Loucy (cell line): Measurements from ENCODE around the gene SLC7A4.

Experiments
- H2AFZ ChIP-seq: fragments of 200-600 bp; sonication (generic); 2 replicates; pipeline ENCODE4 v1.6.0; 2016; ENCODE audit warnings: antibody characterized with exemption, mild to moderate bottlenecking, low read length, moderate library complexity
- H3F3A ChIP-seq: fragments of 200-600 bp; 2 replicates; pipeline ENCODE4 v1.6.0; 2016; ENCODE audit warnings: antibody characterized with exemption, low read depth, mild to moderate bottlenecking
- H3K27me3 ChIP-seq: fragments of 200-600 bp; sonication (generic); 2 replicates; pipeline ENCODE4 v1.6.1; 2014; ENCODE audit warnings: low read length, mild to moderate bottlenecking; ENCODE audit not compliant: insufficient read depth, poor library complexity, severe bottlenecking
- H3K36me3 ChIP-seq: fragments of 200-600 bp; sonication (generic); 2 replicates; pipeline ENCODE4 v1.6.1; 2016; ENCODE audit warnings: low read length; ENCODE audit not compliant: insufficient read depth
- H3K4me1 ChIP-seq: fragments of 200-600 bp; sonication (generic); 2 replicates; pipeline ENCODE4 v1.5.1; 2014; ENCODE audit warnings: low read length, mild to moderate bottlenecking; ENCODE audit not compliant: insufficient read depth, poor library complexity, severe bottlenecking
- H3K4me2 ChIP-seq: fragments of 200-600 bp; sonication (generic); 2 replicates; pipeline ENCODE4 v1.6.0; 2014; ENCODE audit warnings: antibody characterized with exemption, low read length, low read depth, mild to moderate bottlenecking; ENCODE audit not compliant: poor library complexity, severe bottlenecking
- H3K4me3 ChIP-seq: fragments of 200-600 bp; sonication (generic); 2 replicates; pipeline ENCODE4 v1.5.1; 2014; ENCODE audit warnings: low read length, mild to moderate bottlenecking, mixed read lengths; ENCODE audit not compliant: poor library complexity, severe bottlenecking
- H3K79me2 ChIP-seq: fragments of 200-600 bp; sonication (generic); 2 replicates; pipeline ENCODE4 v1.6.1; 2014; ENCODE audit warnings: low read length; ENCODE audit not compliant: insufficient read depth
- H3K9ac ChIP-seq: fragments of 200-600 bp; sonication (generic); 2 replicates; pipeline ENCODE4 v1.6.0; 2014; ENCODE audit warnings: mild to moderate bottlenecking, low read depth, low read length, moderate library complexity; ENCODE audit not compliant: poor library complexity, severe bottlenecking
- H3K9me2 ChIP-seq: fragments of 200-600 bp; sonication (generic); replicated peaks from 2 replicates; pipeline ENCODE4 v1.6.1; 2016; ENCODE audit warnings: low read depth, low read length, mixed read lengths
- H3K9me3 ChIP-seq: fragments of 200-600 bp; sonication (generic); 2 replicates; pipeline ENCODE4 v1.6.1; 2014; ENCODE audit warnings: mild to moderate bottlenecking, antibody characterized with exemption, low read length, low read depth; ENCODE audit not compliant: insufficient read depth
- H4K20me1 ChIP-seq: fragments of 200-600 bp; sonication (generic); 2 replicates; pipeline ENCODE4 v1.6.0; 2014; ENCODE audit warnings: antibody characterized with exemption, low read length, mild to moderate bottlenecking; ENCODE audit not compliant: insufficient read depth, poor library complexity, severe bottlenecking
- CTCF ChIP-seq: fragments of 200-600 bp; sonication (generic); conservative IDR thresholded peaks from 2 replicates; pipeline ENCODE4 v1.5.1; 2014; ENCODE audit warnings: mild to moderate bottlenecking, antibody characterized with exemption, low read length
- EZH2phosphoT487 ChIP-seq: fragments of 200-600 bp; IDR thresholded peaks from 2 replicates; pipeline ENCODE4 v1.6.1; 2018; ENCODE audit warnings: antibody characterized with exemption, mild to moderate bottlenecking, moderate library complexity, borderline replicate concordance

The SLC7A4 gene

DNA sequence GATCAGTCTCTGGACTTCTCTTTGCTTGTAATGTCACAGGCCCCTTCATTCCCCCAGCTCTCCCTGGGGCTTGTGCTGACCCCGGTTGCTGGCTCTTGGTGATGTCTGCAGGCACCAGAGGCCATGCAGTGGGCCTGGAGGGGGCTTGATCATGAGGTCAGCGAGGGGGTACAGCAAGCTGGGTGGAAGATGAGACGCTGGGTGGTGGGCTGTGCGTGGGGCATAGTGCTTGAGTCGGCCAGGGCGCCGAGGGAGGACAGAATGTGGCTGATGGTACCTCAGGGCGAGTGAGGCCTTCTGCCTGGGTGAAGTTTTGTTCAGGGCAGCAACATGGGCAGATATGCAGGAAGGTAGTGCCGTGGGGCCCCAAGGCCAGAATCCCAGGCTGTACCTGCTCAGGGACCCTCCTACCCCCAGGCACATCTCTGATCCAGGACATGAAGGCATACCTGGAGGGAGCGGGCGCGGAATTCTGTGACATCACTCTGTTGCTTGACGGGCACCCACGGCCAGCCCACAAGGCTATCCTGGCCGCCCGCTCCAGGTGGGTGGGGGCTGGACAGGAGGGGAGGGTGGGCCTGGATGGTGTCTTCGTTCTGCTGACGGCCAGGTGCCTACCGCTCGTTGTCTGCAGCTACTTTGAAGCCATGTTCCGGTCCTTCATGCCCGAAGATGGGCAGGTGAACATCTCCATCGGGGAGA is 36.9 kb downstream of the SLC7A4 start:
- no peaks in the 10 kb centered on the region for H3K9me3 ChIP-seq
- no peak overlapping the region for H3K4me3 ChIP-seq
- peaks cover 5% of the 10 kb centered on the region for H3K4me1 ChIP-seq
- H3K9me2 ChIP-seq, result no peaks in the 10 kb centered on the region
- H3K79me2 ChIP-seq, result peaks cover 17% of the 10 kb centered on the region
- no peaks in the 10 kb centered on the region for H3F3A ChIP-seq
- H3K36me3 ChIP-seq, result peaks cover 5% of the 10 kb centered on the region; the same call in 1 of the 2 replicates
- H4K20me1 ChIP-seq, result peaks cover 13% of the 10 kb centered on the region
- TF ChIP-seq EZH2phosphoT487, result no peak
- TF ChIP-seq CTCF, result no peak
- H2AFZ ChIP-seq, result no peak overlapping the region
- no peaks in the 10 kb centered on the region for H3K27me3 ChIP-seq
- no peak overlapping the region for H3K9ac ChIP-seq
- no peak overlapping the region for H3K4me2 ChIP-seq

DNA sequence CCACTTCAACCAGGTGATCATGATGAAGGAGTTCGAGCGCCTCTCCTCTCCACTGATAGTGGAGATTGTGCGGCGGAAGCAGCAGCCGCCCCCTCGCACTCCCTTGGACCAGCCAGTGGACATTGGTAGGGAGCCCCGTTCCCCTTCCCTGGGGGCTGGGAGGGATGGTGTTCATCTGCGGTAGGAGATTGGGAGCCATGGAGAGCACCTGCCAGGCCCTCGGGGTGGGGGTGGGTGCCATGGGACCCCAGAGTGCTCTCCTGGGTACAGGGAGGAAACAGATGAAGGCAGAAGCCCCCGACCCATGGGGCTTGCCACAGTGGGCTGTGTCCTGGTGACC is 37.5 kb downstream of the SLC7A4 start:
- Histone ChIP-seq H2AFZ (no peak overlapping the region), H4K20me1 (peaks cover 7% of the 10 kb centered on the region), H3K9me2 (no peaks in the 10 kb centered on the region), H3K4me3 (no peak overlapping the region), H3F3A (no peaks in the 10 kb centered on the region), H3K36me3 (peaks cover 5% of the 10 kb centered on the region; the same call in 1 of the 2 replicates), H3K79me2 (peaks cover 11% of the 10 kb centered on the region), H3K4me1 (peaks cover 6% of the 10 kb centered on the region), H3K27me3 (no peaks in the 10 kb centered on the region), H3K9ac (no peak overlapping the region), H3K4me2 (no peak overlapping the region), H3K9me3 (no peaks in the 10 kb centered on the region)
- TF ChIP-seq EZH2phosphoT487 (no peak), CTCF (no peak)

GRCh38 chr22:20994128-20994901 is 38.0 kb downstream of the SLC7A4 start:
- Histone ChIP-seq H3K79me2 (peaks cover 5% of the 10 kb centered on the region; the same call in 1 of the 2 replicates), H3K9me2 (no peaks in the 10 kb centered on the region), H3K9ac (no peak overlapping the region), H3K27me3 (no peaks in the 10 kb centered on the region), H2AFZ (no peak overlapping the region), H3F3A (no peaks in the 10 kb centered on the region), H3K4me1 (peaks cover 8% of the 10 kb centered on the region), H3K4me2 (no peak overlapping the region), H3K36me3 (peaks cover 5% of the 10 kb centered on the region; the same call in 1 of the 2 replicates), H3K9me3 (no peaks in the 10 kb centered on the region), H3K4me3 (no peak overlapping the region), H4K20me1 (peaks cover 1% of the 10 kb centered on the region)
- TF ChIP-seq EZH2phosphoT487 (no peak), CTCF (no peak)
